Measurements from ENCODE around the gene LCA5.

The LCA5 gene

DNA sequence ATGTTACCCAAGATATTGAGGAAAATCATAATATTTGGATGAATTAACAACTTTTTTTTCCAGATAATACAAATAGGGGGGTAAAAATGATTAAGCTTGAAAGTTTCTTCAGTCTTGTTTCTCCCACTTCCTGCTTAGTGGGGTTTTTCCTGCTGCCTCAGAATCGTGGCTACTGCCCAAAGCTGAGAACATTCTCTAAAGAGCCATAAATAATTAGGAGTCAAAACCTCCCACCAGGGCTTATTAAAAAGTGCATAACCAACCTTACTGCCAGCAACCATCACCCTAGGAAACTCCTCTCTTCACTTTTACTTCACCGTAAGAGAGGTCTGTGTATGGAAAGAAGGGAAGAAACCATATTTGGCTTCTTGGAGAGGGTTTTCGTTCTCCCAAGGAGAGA, 9.0 kb upstream of the LCA5 start:
- Histone ChIP-seq H3K36me3 (ENCODE audit: control insufficient read depth, insufficient read depth, low read length) (no peaks in the 10 kb centered on the region), H3K4me3 (ENCODE audit: low read depth, low read length) (no peak overlapping the region), H3K4me1 (peaks cover 12% of the 10 kb centered on the region), H3K9ac (no peak overlapping the region), H3K27ac (peak overlapping the region; percentile 88), H3K79me2 (peaks cover 26% of the 10 kb centered on the region), H3K27me3 (ENCODE audit: control insufficient read depth, insufficient read depth, low read length) (no peaks in the 10 kb centered on the region), H3K4me2 (ENCODE audit: low read length) (no peak overlapping the region), H2AFZ (no peak overlapping the region), H3K9me3 (ENCODE audit: control insufficient read depth, low read length) (no peaks in the 10 kb centered on the region)
- TF ChIP-seq, protein P1, sequence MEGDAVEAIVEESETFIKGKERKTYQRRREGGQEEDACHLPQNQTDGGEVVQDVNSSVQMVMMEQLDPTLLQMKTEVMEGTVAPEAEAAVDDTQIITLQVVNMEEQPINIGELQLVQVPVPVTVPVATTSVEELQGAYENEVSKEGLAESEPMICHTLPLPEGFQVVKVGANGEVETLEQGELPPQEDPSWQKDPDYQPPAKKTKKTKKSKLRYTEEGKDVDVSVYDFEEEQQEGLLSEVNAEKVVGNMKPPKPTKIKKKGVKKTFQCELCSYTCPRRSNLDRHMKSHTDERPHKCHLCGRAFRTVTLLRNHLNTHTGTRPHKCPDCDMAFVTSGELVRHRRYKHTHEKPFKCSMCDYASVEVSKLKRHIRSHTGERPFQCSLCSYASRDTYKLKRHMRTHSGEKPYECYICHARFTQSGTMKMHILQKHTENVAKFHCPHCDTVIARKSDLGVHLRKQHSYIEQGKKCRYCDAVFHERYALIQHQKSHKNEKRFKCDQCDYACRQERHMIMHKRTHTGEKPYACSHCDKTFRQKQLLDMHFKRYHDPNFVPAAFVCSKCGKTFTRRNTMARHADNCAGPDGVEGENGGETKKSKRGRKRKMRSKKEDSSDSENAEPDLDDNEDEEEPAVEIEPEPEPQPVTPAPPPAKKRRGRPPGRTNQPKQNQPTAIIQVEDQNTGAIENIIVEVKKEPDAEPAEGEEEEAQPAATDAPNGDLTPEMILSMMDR (IDR thresholded peaks at IDR 0.05), result no peak

DNA sequence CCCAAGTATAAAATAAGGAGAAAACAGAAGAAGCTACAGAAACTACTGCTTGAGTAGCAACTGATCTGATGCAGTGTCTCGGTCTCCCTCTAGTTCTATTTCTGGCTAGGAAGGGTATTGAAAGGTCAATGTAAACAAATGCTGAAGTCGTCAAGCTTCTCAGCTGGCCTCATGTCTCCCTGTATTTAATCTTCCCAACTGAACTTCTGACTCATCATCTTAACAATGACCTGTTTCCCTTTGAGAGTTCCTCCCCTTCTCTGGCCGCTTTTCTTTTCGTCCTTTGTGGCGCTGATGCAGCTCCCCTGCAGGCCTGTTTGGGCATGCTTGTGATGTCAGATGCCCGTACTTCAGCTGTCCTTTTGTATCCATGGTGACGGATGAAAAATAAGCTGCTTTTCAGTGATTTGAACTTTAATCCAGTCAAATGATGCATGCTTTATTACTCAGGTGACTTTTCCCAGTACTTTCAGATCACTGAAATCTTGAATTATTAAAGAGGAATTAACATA, 7.8 kb upstream of the LCA5 start:
- Histone ChIP-seq H3K4me2 (ENCODE audit: low read length) (peak overlapping the region; percentile 60), H3K79me2 (peaks cover 20% of the 10 kb centered on the region), H2AFZ (peak overlapping the region; percentile 4), H3K4me3 (ENCODE audit: low read depth, low read length) (peak overlapping the region; percentile 24), H3K27ac (peak overlapping the region; percentile 88), H3K9me3 (ENCODE audit: control insufficient read depth, low read length) (no peaks in the 10 kb centered on the region), H3K9ac (no peak overlapping the region), H3K27me3 (ENCODE audit: control insufficient read depth, insufficient read depth, low read length) (no peaks in the 10 kb centered on the region), H3K4me1 (peaks cover 12% of the 10 kb centered on the region), H3K36me3 (ENCODE audit: control insufficient read depth, insufficient read depth, low read length) (no peaks in the 10 kb centered on the region)
- TF ChIP-seq, protein P1 (IDR thresholded peaks at IDR 0.05), result peak; percentile 80

DNA sequence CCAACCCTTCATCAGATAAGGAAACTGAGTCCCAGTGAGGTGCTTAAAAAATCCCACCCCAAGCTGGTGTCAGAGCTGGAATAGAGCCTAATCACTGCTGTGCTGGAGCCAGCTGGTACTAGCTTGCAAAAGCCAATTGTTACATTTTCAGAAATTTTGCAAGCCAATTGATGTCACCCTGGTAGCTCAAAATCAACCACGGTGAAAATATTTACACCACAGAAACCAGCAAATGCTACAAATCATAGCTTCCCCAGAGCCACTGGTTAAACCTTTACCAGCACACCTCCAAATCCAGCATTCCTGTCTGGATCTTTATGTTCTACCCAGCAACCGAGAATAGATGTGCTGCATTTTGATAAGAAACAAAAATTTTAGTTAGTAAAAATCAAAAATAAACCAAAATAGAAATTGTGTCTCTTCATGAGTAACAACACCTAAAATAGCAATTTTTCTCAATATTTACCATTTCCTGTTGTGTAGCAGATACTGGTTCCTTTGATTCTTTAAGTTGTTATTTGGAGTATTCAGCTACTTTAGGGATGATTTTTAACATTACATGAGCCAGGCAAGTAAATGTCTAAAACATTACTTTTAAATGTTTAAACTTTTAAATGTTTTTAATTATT, 7.2 kb upstream of the LCA5 start:
- Histone ChIP-seq H2AFZ (peak overlapping the region; percentile 4), H3K27me3 (ENCODE audit: control insufficient read depth, insufficient read depth, low read length) (no peaks in the 10 kb centered on the region), H3K4me1 (peaks cover 13% of the 10 kb centered on the region), H3K36me3 (ENCODE audit: control insufficient read depth, insufficient read depth, low read length) (no peaks in the 10 kb centered on the region), H3K27ac (peak overlapping the region; percentile 88), H3K79me2 (peaks cover 20% of the 10 kb centered on the region), H3K4me2 (ENCODE audit: low read length) (peak overlapping the region; percentile 60), H3K4me3 (ENCODE audit: low read depth, low read length) (peak overlapping the region; percentile 11), H3K9me3 (ENCODE audit: control insufficient read depth, low read length) (no peaks in the 10 kb centered on the region), H3K9ac (no peak overlapping the region)
- TF ChIP-seq, protein P1 (IDR thresholded peaks at IDR 0.05), result no peak

DNA sequence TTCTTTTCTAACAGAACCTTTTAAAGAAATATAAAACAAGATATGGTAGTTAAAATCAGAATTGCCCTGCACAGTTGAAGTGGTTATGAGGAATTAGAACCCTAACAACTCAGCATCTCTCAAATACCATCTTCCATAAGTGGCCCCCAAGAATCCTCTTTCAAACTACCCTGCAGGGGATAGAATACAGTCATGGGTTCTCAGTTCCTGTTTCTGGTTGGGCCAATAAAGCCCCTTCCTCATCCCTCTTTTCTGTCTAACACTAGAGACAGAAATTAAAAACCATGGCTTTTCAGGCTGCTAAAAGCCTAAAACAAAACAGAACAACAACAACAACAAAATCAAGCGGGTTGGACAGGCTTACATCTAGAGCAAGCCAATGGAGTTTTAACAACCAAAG, 6.7 kb upstream of the LCA5 start:
- Histone ChIP-seq H3K27me3 (ENCODE audit: control insufficient read depth, insufficient read depth, low read length) (no peaks in the 10 kb centered on the region), H3K9ac (no peak overlapping the region), H3K79me2 (peaks cover 14% of the 10 kb centered on the region), H3K9me3 (ENCODE audit: control insufficient read depth, low read length) (no peaks in the 10 kb centered on the region), H3K36me3 (ENCODE audit: control insufficient read depth, insufficient read depth, low read length) (no peaks in the 10 kb centered on the region), H3K4me1 (peaks cover 15% of the 10 kb centered on the region), H3K4me2 (ENCODE audit: low read length) (peak overlapping the region; percentile 60), H3K27ac (peak overlapping the region; percentile 88), H2AFZ (no peak overlapping the region), H3K4me3 (ENCODE audit: low read depth, low read length) (no peak overlapping the region)
- TF ChIP-seq, protein P1 (IDR thresholded peaks at IDR 0.05), result no peak

DNA sequence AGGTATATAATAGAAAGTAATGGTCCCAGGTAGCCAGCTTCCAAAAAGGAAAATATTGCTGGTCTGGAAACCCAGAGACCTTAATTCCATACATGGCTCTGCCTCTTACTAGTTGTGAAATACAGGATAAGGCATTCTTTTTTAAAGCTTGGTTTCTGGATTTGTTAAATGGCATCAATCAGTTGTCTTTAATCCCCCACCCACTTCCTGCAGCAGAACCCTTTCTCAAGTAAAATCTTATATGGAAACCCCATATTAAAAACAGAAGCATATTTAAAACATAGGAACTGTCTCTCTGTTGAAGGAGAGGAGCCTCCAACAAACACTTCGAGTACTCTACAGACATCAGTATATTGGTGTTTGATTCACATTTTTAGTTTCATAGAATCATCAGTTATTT, 6.2 kb upstream of the LCA5 start:
- H3K9me3 ChIP-seq (ENCODE audit: control insufficient read depth, low read length), result no peaks in the 10 kb centered on the region
- H2AFZ ChIP-seq, result no peak overlapping the region
- H3K4me3 ChIP-seq (ENCODE audit: low read depth, low read length), result no peak overlapping the region
- TF ChIP-seq, protein P1 (IDR thresholded peaks at IDR 0.05), result no peak
- peaks cover 12% of the 10 kb centered on the region for H3K79me2 ChIP-seq
- H3K4me1 ChIP-seq, result peaks cover 15% of the 10 kb centered on the region
- peak overlapping the region; percentile 88 for H3K27ac ChIP-seq
- no peak overlapping the region for H3K4me2 ChIP-seq (ENCODE audit: low read length)
- no peak overlapping the region for H3K9ac ChIP-seq
- no peaks in the 10 kb centered on the region for H3K27me3 ChIP-seq (ENCODE audit: control insufficient read depth, insufficient read depth, low read length)
- H3K36me3 ChIP-seq (ENCODE audit: control insufficient read depth, insufficient read depth, low read length), result no peaks in the 10 kb centered on the region
